ENCODE data around the gene DDX17. TPM values are rescaled to one million over a fixed set of nuclear protein-coding genes. Genes with fewer than 3 reads are reported as not detected.

The DDX17 gene
- total and polyA plus RNA-seq, 9 of the 15 experiments (the other 6 are each of a cell fraction or from before 2014, with no cell fraction given) = 17.6 to 421 (median 189) TPM

DNA sequence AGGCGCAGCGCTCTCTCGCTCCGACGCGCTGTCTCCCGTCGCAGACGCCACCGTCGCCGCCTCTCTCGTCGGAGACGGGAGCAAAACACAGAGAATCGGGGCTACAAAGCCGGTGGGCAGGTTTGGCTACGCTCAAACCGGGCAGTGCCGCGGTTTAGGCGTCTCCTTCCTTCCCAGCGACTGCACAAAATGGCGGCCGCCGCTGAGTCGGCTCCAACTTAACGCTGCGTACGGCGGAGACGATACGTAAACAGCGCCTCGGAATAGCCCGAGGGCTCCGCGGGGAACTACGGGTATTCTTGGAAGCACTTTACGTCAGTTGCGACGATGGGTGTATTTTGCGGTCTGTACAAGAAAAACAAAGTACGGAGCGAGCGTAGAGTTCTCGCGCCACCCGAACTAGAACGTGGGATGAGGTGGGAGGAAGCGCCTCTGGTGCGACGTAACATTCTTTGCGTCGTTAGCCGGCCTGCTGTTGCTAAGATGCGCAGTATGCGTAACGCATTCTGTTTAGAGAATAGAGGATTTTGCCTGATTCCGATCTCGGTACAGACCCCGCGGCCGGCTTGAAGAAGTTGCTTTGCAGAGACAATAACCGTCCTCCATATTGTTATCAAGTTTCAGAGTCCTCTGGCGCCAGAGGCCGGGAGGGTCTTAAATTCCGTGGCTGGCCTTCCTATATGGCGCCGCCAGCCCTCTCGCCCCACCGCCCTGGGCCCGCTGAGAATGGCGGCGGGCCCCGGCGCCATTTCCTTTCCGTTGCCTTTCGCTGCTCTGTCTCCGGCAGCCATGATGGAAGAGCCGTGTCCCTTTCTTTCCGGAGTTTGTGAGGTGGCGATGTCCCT lies at the start of gene DDX17 (continued):
- TF ChIP-seq PURB (CRISPR knock-in tag; IDR thresholded peaks at IDR 0.05; ENCODE audit: low read depth) (no peak), EP400 (IDR thresholded peaks at IDR 0.05) (peak; percentile 86), ZNF239 (CRISPR knock-in tag; IDR thresholded peaks at IDR 0.05) (no peak), ZNF23 (CRISPR knock-in tag; IDR thresholded peaks at IDR 0.05) (no peak), ZNF316 (IDR thresholded peaks at IDR 0.05) (no peak), XRCC5 (IDR thresholded peaks at IDR 0.05; ENCODE audit: low read depth, low read length) (no peak), COPS2 (conservative IDR thresholded peaks at IDR 0.05) (no peak), ZNF395 (CRISPR knock-in tag; IDR thresholded peaks at IDR 0.05) (peak; percentile 70; the same call in 1 of the 2 replicates), RBM15 (IDR thresholded peaks at IDR 0.05; ENCODE audit: insufficient read depth, low read length) (no peak), EZH2 (IDR thresholded peaks at IDR 0.05; ENCODE audit: borderline replicate concordance, low read depth, low read length) (no peak), MNT (conservative IDR thresholded peaks at IDR 0.05) (peak in 1 of 2 experiments; percentile 1; a peak in 1 of 4 replicates), ZNF140 (CRISPR knock-in tag; IDR thresholded peaks at IDR 0.05) (no peak)
- TF ChIP-seq, protein P1, sequence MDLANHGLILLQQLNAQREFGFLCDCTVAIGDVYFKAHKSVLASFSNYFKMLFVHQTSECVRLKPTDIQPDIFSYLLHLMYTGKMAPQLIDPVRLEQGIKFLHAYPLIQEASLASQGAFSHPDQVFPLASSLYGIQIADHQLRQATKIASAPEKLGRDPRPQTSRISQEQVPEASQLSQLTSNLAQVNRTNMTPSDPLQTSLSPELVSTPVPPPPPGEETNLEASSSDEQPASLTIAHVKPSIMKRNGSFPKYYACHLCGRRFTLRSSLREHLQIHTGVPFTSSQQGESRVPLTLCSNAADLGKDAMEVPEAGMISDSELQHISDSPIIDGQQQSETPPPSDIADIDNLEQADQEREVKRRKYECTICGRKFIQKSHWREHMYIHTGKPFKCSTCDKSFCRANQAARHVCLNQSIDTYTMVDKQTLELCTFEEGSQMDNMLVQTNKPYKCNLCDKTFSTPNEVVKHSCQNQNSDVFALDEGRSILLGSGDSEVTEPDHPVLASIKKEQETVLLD (IDR thresholded peaks at IDR 0.05) = no peak
- TF ChIP-seq, protein P2, sequence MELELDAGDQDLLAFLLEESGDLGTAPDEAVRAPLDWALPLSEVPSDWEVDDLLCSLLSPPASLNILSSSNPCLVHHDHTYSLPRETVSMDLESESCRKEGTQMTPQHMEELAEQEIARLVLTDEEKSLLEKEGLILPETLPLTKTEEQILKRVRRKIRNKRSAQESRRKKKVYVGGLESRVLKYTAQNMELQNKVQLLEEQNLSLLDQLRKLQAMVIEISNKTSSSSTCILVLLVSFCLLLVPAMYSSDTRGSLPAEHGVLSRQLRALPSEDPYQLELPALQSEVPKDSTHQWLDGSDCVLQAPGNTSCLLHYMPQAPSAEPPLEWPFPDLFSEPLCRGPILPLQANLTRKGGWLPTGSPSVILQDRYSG (tag; conservative IDR thresholded peaks at IDR 0.05; ENCODE audit: low read depth) = peak; percentile 89
- TF ChIP-seq, protein P3, sequence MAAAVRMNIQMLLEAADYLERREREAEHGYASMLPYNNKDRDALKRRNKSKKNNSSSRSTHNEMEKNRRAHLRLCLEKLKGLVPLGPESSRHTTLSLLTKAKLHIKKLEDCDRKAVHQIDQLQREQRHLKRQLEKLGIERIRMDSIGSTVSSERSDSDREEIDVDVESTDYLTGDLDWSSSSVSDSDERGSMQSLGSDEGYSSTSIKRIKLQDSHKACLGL (CRISPR knock-in tag; IDR thresholded peaks at IDR 0.05; ENCODE audit: borderline replicate concordance, poor library complexity, severe bottlenecking) = no peak
- TF ChIP-seq, protein P4, sequence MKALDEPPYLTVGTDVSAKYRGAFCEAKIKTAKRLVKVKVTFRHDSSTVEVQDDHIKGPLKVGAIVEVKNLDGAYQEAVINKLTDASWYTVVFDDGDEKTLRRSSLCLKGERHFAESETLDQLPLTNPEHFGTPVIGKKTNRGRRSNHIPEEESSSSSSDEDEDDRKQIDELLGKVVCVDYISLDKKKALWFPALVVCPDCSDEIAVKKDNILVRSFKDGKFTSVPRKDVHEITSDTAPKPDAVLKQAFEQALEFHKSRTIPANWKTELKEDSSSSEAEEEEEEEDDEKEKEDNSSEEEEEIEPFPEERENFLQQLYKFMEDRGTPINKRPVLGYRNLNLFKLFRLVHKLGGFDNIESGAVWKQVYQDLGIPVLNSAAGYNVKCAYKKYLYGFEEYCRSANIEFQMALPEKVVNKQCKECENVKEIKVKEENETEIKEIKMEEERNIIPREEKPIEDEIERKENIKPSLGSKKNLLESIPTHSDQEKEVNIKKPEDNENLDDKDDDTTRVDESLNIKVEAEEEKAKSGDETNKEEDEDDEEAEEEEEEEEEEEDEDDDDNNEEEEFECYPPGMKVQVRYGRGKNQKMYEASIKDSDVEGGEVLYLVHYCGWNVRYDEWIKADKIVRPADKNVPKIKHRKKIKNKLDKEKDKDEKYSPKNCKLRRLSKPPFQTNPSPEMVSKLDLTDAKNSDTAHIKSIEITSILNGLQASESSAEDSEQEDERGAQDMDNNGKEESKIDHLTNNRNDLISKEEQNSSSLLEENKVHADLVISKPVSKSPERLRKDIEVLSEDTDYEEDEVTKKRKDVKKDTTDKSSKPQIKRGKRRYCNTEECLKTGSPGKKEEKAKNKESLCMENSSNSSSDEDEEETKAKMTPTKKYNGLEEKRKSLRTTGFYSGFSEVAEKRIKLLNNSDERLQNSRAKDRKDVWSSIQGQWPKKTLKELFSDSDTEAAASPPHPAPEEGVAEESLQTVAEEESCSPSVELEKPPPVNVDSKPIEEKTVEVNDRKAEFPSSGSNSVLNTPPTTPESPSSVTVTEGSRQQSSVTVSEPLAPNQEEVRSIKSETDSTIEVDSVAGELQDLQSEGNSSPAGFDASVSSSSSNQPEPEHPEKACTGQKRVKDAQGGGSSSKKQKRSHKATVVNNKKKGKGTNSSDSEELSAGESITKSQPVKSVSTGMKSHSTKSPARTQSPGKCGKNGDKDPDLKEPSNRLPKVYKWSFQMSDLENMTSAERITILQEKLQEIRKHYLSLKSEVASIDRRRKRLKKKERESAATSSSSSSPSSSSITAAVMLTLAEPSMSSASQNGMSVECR (CRISPR knock-in tag; IDR thresholded peaks at IDR 0.05) = no peak
